Mucosa of gallbladder (tissue), 1 donor: ENCODE results near the gene ZNF3. TPM values are rescaled to one million over a fixed set of nuclear protein-coding genes. Genes with fewer than 3 reads are reported as not detected.
A peak's percentile ranks its signal among the peaks of the same experiment; 100 is the strongest.

Source experiments
- DNase-seq: peaks from one replicate; pipeline ENCODE4 v3.0.0-alpha.2; 2020; ENCODE audit warnings: low spot score
- total RNA-seq: library from RNA; stranded (reverse); gene quantifications from one replicate; pipeline ENCODE4 v1.2.1, GENCODE V29; 2021
- donor health status: DM: no; HTN: no; CAD: no.

ZNF3 gene
- total RNA-seq, 1 donor from 2014 or later = 30.4 TPM

DNA sequence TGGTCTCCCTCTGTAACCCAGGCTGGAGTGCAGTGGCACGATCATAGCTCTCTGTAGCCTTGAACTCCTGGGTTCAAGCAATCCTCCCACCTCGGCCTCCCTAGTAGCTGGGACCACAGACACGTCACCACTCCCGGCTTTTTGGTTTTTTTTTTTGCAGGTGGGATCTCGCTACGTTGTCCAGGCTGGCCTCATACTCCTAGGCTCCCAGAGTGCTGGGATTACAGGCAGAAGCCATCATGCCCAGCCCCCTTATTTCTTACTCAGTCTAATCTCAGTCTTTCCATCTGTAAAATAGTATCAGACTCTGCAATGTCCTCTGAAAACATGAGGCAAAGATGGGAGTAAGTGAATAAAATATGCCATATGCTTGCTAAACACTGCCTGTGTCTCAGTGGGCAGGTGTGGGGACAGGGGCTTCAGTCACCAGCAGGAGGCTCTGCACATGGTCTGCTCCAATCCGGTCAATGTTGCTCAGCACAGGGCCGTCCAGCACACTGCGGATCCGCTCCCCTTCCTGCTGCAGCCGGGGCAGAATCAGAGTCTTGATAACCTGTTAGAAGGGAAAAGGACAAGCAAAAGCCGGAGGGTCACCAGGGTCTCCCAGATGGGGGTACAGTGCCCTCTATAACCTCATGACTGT, 28.1 kb upstream of the ZNF3 start:
- DNase-seq = no peak

DNA sequence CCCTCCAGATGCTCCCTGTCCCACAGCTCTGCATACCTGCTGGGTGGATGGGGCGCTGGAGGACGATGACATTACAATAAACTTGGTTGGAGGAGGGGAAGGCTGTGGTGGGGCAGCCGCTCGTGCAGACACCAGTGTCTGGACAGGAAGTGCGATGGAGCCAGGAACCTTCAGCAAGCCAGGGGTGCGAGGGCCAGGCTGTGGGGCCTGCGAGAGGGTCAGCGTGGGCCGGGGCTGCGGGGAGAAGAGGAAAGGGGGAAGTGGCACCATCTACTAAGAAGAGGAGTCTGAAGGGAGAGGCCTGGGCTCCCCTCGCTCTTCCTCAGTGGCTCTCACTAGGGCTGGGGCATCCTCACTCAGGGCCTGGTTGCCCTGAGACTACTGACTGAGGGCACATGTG, 26.4 kb upstream of the ZNF3 start:
- no peak for DNase-seq

DNA sequence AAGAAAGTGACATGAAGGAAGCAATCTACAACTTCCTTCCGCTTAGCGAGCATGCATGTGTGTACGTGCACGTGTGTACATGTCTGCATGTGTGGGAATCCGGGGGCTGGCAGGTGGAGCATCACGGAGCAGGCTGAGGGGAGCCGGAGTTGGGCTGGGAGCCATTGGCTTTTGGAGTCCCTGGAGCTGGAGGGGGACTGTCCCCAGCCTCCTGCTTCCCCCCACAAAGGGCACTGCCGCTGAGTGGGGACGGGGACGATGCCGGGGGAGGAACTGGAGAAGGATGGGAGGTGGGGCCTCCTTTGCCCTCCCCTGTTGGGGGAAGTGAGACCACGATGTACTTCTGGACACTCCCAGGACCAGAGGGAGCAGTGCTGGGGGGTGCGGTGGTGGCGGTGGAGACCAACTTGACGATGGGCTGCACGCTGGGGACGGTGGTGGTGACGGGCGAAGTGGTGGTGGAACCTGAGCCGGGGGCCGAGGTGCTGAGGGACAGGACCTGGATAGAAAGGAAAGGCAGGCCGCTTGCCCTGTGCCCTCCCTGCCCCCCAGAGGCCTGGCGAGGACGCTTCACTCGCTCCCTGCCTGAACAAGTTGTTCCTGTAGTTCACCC, 25.7 kb upstream of the ZNF3 start:
- no peak for DNase-seq

DNA sequence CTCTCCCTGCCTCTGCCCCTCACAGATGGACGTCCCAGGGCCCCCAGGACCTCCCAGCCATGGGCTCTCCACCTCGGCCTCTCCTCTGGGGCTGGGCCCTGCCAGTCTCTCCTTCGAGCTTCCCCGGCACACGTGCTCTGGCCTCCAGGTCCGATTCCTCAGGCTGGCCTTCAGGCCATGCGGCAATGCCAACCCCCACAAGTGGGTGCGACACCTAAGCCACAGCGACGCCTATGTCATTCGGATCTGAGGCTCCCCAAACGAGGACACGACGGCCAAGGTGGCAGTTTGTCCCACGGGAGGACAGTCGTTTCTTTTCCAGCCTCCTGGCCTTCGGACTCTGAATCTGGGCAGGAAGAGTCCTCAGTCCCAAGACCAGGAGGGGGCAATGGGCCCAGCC, 25.1 kb upstream of the ZNF3 start:
- no peak for DNase-seq

DNA sequence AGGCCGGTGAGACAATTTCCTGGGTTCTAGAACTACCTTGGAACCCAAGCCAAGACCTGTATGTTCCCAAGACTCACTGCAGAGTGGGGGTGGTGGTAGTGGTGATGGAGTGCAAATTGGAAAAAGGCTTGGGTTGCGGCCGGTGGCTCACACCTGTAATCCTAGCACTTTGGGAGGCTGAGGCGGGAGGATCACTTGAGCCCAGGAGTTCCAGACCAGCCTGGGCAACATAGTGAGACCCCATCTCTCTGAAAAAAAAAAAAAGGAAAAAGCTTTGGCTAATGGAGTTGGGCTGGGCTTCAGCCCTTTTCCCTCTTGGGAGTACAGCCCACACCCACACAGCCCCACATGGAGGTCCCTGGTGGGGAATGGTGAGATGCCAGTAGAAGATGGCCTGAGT, 24.0 kb upstream of the ZNF3 start:
- no peak for DNase-seq

DNA sequence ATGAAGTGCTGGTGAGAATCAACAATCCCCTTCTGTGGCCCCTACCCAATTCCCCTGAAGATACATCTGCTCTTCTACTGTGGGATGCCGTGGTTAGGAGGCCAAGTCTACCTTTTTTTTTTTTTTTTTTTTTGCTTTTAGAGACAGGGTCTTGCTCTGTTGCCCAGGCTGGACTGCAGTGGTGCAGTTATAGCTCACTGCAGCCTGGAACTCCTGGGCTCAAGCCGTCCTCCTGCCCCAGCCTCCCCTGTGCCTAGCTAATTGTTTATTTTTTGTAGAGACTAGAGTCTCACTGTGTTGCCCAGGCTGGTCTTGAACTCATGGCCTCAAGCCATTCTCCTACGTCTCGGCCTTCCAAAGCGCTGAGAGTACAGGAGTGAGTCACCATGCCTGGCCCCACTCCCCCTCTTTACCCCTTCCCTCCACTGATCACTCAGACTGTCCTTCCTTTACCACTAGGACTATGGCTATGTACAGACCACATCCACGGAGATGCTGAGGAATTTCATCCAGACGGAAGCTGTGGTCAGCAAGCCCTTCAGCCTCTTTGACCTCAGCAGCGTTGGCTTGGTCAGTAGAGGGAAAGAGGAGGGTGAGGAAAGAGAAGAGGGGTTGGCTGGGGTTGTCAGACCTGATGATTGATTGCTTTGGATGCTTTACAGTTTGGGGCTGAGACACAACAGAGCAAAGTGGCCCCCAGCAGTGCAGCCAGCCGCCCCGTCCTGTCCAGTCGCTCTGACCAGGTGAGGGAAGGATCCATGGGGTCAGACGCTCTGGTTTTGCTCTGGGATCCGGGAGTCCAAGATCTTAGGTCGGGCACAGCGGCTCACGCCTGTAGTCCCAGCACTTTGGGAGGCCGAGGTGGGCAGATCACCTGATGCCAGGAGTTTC, 21.7 kb upstream of the ZNF3 start:
- DNase-seq = no peak

DNA sequence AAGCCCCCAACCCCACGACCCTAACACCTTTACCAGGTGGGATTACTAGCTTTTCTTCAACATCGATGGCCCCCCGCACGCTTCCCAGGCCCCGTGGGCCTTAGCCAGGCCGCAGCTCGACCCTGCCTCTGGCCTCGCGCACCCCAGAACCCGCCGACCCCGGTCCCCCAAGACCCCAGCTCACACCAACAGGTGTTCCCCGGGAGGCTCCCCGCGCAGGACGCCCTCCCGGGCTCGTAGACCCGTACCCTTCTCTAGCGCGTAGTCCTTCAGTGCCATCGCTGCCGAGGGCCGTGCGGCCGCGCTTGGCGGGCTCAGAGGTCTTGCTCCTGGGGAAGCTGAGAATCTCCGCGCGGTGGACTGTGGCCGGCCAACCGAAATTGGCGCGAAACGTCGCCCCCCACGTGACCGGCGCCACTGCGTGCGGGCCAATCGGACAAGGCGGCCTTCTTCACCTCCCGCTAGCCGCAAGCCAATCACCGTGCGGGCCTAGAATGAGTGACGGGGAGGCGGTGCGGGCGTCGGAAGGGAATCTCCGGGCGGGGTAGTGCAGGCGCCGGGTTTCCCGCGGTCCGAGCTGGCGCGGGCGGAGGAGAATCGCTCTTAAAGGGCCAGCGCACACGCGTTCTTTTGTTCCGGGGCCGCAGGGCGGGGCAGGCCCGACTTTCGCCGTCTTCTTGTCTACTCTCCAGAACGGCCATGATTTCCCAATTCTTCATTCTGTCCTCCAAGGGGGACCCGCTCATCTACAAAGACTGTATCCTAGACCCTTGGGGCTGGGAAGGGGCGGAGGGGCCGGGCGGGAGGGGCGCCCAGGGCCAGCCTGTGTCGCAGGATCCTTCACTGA, 19.7 kb upstream of the ZNF3 start, which contains the start of the genes AP4M1 and MCM7:
Gene AP4M1, plus strand, starts transcription at position 628 of the 847 bp plus-strand sequence. Its CDS starts 72 bp downstream, at position 700.
Gene MCM7, minus strand, starts transcription at position 382 of the 847 bp plus-strand sequence. Its CDS starts 103 bp downstream, at position 279.
- DNase-seq = peak; percentile 99

DNA sequence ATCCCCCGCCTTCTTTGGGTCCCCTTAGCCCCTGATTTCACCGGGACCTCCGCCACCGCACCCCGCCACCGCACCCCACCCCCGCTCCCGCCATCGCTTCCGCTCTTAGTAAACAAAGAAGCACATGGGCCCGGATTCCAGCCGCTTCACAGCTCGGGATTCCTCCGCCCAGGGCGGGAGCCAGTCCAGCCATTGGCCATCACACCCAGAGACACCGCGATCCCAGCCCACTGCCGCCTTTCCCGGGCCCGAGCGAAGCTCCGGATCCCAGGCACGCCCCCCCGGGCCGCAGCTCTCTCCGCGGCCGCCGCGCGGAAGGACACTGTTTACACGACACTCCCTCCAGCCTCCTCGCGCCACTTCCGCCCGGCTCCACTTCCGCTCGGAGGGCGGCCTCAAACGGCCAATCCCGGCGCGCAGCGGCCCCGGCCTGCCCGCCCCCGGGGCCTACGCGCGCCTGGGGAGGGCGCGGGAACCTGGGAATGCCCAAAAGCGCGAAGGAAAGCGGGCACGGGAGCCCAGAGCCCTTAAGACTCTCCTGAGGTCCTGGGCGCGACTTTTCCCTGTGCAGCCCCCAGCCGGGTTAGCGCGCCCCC, 19.0 kb upstream of the ZNF3 start:
- DNase-seq = peak; percentile 91

DNA sequence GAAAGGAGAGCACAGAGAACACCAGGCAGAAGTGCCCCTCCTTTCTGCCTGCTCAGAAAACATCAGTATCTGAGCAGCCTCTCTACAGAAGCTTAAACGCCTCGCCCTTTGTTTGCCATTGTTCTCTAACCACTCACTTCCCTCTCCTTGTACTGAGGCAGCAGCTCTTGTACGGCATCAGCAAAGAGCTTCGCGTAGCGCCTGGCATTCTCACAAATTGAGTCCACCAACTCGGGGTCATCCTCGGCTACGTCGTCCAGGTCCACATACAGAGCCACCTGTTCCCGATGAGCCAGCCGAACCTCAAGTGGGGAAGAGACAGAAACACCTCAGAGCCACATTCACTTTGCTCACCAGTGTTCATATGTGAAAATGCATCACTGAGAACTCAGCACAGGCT, 17.9 kb upstream of the ZNF3 start:
- DNase-seq = no peak

DNA sequence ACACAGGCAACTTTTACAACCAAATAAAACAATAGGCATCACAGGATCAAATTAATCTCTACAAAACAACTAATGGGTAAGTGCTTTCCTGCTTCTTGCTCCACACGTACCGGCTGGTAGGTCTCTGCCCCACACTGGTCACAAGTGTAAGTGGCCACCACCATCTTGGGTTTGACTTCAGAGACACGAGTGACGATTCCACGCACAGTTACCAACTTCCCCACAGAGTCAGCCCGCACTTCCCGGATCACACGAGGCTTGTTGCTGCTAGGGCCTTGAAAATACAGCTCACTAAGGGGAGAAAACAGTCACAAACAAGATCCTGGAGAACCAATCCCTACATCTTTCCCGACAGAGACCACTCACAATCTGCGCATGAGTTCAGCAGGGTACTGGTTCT, 17.4 kb upstream of the ZNF3 start:
- DNase-seq = no peak

DNA sequence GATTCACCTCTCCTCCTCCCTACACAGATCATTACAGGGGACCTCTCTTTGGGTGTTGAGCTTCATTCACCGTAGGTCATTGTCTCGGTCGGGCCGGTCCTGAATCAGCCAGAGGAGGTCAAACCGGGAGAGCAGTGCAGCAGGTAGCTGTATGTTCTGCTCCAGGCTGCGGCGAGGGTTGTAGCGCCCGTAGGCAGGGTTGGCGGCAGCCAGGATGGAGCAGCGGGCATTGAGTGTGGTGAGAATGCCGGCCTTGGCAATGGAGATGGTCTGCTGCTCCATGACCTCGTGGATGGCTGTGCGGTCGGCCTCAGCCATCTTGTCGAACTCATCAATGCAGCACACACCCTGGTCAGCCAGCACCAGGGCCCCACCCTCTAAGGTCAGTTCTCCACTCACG, 14.2 kb upstream of the ZNF3 start:
- no peak for DNase-seq

DNA sequence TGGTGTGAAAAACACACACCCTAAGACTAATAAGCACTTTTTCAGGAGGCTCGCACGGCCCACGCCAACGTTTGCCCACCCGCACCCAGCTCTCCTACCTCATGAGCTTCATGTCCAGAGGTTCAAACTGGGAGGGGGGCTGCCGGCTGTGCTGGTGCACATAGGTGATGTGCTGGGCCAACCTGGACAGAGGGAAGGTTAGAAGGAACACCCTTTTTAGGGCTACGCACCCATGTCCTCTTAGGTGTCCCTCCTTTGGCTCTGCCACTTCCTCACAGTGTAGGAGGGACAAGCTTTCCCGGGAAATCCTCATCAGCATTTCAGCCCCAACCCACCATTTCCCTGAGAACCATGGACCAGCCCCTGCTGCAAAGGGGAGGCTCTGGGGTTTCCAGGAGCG, 13.8 kb upstream of the ZNF3 start:
- DNase-seq = no peak

DNA sequence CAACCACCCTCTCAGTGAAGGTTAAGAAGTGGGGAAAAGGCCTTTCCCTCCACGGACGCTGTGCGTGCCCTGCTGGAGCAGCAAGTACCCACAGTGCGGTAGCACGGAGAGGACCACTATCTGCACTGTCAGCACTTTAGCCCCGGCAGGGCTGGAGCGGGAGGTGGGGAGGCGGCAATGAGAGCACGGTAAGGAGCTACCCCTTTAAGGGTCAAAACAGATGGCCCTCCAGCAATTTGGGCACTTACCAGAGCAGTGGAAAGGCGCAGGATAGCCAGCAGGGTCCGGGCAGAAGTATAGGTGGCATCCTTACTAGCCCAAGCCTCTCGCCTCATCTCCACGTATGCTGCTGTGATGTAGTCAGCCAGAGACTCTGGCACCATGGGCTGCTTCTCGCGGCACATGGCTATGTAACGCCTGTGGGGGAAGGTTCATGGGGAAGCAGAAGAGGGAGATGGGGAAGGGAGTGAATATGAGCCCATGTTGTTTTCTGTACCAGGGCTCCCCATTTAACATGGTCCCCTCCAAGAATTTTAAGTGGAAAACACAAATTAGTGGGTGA, 12.5 kb upstream of the ZNF3 start:
- no peak for DNase-seq

DNA sequence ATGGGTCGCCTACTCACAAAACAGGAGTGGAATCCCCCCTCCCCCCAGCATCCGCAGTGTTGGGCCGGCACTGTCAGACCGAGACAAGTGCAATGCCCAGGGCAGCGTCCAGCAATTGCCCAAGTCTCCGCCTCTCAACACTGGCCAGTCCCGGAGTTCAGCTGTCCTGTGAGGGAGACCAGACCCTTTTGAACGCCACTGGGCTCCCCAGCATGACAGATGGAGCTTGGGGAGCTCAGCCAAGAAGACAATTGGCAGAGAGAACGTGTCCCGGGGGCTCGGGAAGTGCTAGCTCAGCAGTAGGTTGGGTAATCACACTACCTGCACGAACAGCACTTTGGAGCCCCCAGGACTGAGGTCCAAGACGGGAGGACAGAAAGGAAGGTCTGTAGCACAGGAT, 12.0 kb upstream of the ZNF3 start:
- DNase-seq = peak; percentile 39

DNA sequence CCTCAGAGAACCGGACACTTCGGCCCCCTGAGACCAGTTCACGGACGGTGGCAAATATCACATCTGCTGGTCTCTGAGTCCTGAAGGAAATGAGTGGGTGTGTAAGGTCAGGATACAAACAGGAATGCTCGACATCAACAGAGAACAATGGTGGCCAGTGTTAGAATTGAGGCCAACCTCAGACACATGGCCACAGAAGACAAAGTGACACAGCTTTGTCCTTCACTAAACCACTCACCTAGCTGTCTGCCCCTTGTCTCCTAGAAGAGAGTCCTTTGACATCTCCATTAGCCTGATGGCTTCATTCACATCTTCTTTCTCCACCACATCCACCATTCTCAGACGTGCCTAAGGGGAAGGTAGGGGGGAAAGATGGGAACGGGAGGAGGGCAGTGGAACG, 11.5 kb upstream of the ZNF3 start:
- no peak for DNase-seq

DNA sequence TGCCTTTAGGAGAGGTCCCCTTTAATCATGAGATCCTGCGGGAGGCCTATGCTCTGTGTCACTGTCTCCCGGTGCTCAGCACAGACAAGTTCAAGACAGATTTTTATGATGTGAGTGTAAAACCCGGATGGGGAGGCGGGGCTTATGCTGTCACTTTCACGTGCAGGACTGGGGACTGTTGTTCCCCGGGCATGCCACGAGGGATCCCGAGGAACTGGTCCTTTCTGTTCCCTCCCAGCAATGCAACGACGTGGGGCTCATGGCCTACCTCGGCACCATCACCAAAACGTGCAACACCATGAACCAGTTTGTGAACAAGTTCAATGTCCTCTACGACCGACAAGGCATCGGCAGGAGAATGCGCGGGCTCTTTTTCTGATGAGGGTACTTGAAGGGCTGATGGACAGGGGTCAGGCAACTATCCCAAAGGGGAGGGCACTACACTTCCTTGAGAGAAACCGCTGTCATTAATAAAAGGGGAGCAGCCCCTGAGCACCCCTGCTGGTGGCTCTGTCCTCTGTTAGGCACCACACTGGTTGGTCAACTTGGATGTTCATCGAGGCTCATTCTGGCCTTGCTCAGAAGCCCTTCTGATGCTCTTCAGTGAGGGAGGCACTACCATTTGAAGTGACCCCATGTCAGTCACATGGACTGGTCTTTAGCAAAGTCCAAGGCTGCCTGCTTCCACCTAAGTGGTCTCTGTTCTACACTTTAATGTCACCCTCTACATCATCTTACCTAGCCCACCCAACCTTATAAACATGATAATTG, 10.1 kb upstream of the ZNF3 start:
- DNase-seq = no peak

DNA sequence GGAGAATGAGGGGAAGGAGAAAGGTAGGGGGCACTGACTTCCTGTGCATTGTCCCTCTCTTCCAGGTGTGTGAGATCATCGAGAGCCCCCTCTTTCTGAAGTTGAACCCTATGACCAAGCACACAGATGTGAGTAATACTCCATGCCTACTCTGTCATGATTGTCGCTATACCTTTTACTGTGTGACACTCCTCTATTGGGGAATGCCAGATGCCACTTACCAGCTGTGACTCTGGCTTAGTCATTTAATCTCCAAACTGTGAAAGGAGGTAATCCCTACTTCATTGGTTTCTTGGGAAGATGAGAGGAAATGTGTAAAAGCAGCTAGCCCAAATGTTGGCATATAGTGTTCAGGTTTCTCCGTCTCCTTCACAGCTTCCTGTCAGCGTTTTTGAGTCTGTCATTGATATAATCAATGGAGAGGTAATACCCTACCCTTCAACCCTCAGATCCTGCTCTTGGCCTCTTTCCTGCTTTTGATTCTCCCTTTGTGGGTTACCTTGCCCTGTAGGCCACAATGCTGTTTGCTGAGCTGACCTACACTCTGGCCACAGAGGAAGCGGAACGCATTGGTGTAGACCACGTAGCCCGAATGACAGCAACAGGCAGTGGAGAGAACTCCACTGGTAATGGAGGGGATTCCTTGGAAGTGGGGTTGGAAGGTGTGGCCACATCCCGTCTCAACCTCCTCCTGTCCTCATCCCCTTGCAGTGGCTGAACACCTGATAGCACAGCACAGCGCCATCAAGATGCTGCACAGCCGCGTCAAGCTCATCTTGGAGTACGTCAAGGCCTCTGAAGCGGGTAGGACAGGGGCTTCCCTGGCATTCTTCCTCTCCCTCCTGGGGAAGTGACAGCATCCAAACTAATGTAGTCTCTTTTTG, 9.2 kb upstream of the ZNF3 start:
- no peak for DNase-seq

DNA sequence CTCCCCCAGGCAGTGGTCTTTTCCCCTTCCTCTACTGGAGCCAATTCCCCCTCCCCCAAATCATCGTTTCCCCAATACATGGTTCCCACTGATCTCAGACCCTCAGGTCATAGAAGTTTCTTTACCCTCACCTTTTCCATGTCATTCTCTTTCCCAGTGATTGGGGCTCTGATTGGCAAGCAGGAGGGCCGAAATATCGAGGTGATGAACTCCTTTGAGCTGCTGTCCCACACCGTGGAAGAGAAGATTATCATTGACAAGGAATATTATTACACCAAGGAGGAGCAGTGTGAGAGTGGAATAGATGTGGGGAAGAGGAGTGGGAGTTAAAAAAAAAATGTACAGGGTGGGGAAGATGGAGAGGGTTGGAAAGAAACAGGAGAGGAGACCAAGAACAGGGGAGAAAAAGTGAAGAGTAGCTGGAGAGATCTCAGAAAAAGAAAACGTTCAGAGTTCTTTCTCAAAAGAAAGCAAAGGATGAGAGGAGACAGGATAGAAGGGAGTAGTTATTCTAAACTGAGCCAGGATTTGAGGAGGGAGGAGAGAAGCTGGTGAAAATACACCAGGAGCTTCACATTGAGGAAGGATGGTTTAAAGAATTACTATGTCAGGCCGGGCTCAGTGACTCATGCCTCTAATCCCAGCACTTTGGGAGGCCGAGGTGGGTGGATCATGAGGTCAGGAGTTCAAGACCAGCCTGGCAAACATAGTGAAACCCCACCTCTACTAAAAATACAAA, 8.1 kb upstream of the ZNF3 start:
- no peak for DNase-seq
